Calu3 (cell line): ENCODE results near the gene SLC25A53. TPM values are rescaled to one million over a fixed set of nuclear protein-coding genes. Genes with fewer than 3 reads are reported as not detected.

Experiments
- BruUV-seq: library from RNA; stranded (reverse); fragments of 400-500 nt; replicated peaks from 2 replicates; lab custom pipeline; 2021; lab: Mats Ljungman, UMichigan
- CTCF ChIA-PET: fragments of 300-600 bp; sonication (Branson Sonifier 250); formaldehyde crosslinking; loops from one replicate; lab custom pipeline; 2022; ENCODE audit warnings: antibody characterized with exemption; lab: Charles Lee
- DNase-seq: peaks from one replicate; pipeline ENCODE4 v3.0.0; 2022
- H3K27ac Mint-ChIP-seq: one replicate; pipeline ENCODE4 v1.8.0; 2022; ENCODE audit warnings: mixed read lengths; ENCODE audit not compliant: unreplicated experiment
- H3K27me3 Mint-ChIP-seq: one replicate; pipeline ENCODE4 v1.8.0; 2022; ENCODE audit warnings: mixed read lengths; ENCODE audit not compliant: unreplicated experiment
- H3K36me3 Mint-ChIP-seq: one replicate; pipeline ENCODE4 v1.8.0; 2022; ENCODE audit warnings: mild to moderate bottlenecking, moderate library complexity, mixed read lengths; ENCODE audit not compliant: insufficient read depth, unreplicated experiment
- H3K4me1 Mint-ChIP-seq: one replicate; pipeline ENCODE4 v1.8.0; 2022; ENCODE audit warnings: mild to moderate bottlenecking, low read depth, mixed read lengths; ENCODE audit not compliant: unreplicated experiment
- H3K4me3 Mint-ChIP-seq: one replicate; pipeline ENCODE4 v1.8.0; 2022; ENCODE audit warnings: mild to moderate bottlenecking, low read depth, moderate library complexity, mixed read lengths; ENCODE audit not compliant: unreplicated experiment
- H3K9me3 Mint-ChIP-seq: one replicate; pipeline ENCODE4 v1.8.0; 2022; ENCODE audit warnings: low read depth, mixed read lengths; ENCODE audit not compliant: unreplicated experiment
- intact Hi-C: fragments of 100-400 bp; cut with micrococcal nuclease; formaldehyde crosslinking; loops from one replicate; pipeline ENCODE4 v1.10.0; 2022; ENCODE audit not compliant: unreplicated experiment
- total RNA-seq: library from RNA; stranded (reverse); gene quantifications from 2 replicates; pipeline ENCODE4 v1.2.3, GENCODE V29; 2022
- TF ChIP-seq, protein P1 (sequence below): fragments of 200-600 bp; IDR thresholded peaks from one replicate; pipeline ENCODE4 v1.8.0; 2022; ENCODE audit warnings: antibody characterized with exemption; ENCODE audit not compliant: unreplicated experiment

Gene SLC25A53
- total RNA-seq, 1 experiment from 2014 or later = 6.9 TPM

DNA sequence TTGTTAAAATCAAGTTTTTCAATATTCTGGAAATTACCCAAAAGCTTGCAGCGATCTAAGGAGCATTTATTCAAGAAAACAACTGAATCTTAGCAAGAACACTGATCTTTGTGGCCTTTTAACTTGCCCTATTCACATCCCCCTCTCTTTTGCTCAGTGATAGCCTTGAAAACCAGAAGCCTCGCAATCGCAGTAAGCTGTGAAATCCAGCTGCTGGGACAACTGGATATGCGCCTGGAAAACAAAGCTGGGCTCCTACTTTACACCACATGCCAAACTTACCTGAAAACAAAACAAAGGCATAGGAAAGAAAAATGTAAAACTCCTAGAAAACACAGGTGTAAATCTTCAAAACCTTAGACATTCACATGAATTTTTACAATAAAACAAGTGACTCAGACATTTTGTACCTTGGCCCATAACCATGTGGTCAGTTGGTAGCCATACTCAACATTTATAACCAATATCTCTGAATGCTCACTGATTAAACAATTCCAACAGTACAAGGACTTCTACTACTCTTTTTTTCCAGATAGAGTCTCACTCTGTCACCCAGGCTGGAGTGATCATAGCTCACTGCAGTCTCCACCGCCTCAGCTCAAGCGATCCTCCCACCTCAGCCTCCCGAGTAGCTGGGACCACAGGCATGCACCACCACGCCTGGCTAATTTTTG, 15.6 kb downstream of the SLC25A53 start:
- Mint-ChIP-seq H3K27ac (no peak overlapping the region), H3K9me3 (no peaks in the 10 kb centered on the region), H3K4me1 (no peaks in the 10 kb centered on the region), H3K4me3 (no peak overlapping the region), H3K27me3 (no peaks in the 10 kb centered on the region), H3K36me3 (no peaks in the 10 kb centered on the region)
- TF ChIP-seq, protein P1, sequence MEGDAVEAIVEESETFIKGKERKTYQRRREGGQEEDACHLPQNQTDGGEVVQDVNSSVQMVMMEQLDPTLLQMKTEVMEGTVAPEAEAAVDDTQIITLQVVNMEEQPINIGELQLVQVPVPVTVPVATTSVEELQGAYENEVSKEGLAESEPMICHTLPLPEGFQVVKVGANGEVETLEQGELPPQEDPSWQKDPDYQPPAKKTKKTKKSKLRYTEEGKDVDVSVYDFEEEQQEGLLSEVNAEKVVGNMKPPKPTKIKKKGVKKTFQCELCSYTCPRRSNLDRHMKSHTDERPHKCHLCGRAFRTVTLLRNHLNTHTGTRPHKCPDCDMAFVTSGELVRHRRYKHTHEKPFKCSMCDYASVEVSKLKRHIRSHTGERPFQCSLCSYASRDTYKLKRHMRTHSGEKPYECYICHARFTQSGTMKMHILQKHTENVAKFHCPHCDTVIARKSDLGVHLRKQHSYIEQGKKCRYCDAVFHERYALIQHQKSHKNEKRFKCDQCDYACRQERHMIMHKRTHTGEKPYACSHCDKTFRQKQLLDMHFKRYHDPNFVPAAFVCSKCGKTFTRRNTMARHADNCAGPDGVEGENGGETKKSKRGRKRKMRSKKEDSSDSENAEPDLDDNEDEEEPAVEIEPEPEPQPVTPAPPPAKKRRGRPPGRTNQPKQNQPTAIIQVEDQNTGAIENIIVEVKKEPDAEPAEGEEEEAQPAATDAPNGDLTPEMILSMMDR = no peak
- CTCF ChIA-PET = no interaction called here
- DNase-seq = no peak
- intact Hi-C loops = no loop called here
- no TSS peak for BruUV-seq

DNA sequence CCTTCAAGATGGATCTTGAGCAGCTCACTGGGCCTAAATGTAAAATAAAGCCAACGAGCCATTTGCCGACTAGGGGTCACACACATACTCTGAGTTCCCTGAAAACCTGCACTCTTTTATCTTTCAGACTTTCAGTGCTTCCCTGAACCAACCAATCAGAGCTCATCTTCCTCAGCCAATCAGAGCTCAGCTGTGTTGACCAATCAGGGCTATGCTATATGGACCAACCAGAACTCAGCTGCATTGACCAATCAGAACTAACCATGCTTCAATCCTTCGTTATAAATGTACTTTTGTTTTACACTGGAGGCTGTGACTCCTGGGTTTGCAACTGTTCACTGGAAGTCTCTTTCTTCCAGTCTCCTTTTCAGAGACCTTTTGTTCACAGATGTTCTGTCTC, 19.3 kb downstream of the SLC25A53 start:
- no peaks in the 10 kb centered on the region for H3K36me3 Mint-ChIP-seq

DNA sequence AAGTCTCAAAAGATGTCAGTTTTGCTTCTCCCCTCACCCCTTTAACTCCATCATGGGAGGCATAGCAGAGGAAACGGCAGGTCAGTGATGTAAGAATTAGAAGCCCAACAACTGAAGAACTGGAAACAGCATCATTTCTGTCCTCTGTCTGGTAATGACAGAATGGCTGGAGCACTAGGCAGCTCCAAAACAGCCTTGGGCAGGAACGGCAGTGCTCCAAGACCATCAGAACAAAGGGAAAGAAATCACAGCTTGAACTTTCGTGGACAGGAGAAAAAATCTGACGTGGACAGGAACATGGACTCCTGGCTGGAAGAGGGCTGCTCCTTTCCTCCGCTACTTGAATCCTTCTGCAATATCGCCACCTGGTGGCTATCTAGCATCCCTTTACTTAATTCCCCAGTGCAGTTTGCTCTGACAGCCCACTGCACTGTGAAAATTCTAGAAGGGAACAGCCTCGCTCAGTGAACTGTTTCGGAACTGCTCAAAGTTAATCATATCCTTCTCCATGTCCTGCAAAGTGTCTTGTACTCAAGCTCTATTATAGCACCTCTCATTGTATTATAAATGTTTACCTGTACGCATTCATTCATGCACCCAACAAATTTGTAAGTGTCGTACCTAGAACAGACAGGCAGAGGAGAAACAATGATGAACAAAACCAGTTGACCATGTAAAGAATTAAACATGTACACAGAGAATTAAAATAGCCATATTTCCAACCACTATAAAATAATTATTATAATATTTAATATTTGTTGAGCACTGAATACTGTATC, 20.4 kb downstream of the SLC25A53 start:
- DNase-seq = peak; percentile 75
- Mint-ChIP-seq H3K9me3 (no peaks in the 10 kb centered on the region), H3K27ac (no peak overlapping the region), H3K36me3 (no peaks in the 10 kb centered on the region), H3K27me3 (no peaks in the 10 kb centered on the region), H3K4me1 (peaks cover 11% of the 10 kb centered on the region), H3K4me3 (peak overlapping the region; percentile 28)
- CTCF ChIA-PET = interaction anchor here (0.6 to 2.7 kb wide), 2 partner anchors 291 to 551 kb away, joined by 5 to 9 read pairs; partner anchors contain the start of gene TCEAL4
- no TSS peak for BruUV-seq
- TF ChIP-seq, protein P1 = peak; percentile 35
- intact Hi-C loops = loop anchor here (1.0 to 2.0 kb wide), 2 partner anchors 38 to 292 kb away; no protein-coding TSS in a partner anchor

More for the DNA sequence above, 19.3 kb downstream of the SLC25A53 start:
- TF ChIP-seq, protein P1 = no peak
- DNase-seq = no peak
- CTCF ChIA-PET = interaction anchor here (2.7 kb wide), 1 partner anchor 292 kb away, joined by 9 read pairs; no protein-coding TSS in a partner anchor
- intact Hi-C loops = loop anchor here (2.0 kb wide), 1 partner anchor 293 kb away; no protein-coding TSS in a partner anchor
- BruUV-seq = no TSS peak
- Mint-ChIP-seq H3K27me3 (no peaks in the 10 kb centered on the region), H3K4me1 (peaks cover 11% of the 10 kb centered on the region), H3K27ac (no peak overlapping the region), H3K9me3 (no peaks in the 10 kb centered on the region), H3K4me3 (no peak overlapping the region)

DNA sequence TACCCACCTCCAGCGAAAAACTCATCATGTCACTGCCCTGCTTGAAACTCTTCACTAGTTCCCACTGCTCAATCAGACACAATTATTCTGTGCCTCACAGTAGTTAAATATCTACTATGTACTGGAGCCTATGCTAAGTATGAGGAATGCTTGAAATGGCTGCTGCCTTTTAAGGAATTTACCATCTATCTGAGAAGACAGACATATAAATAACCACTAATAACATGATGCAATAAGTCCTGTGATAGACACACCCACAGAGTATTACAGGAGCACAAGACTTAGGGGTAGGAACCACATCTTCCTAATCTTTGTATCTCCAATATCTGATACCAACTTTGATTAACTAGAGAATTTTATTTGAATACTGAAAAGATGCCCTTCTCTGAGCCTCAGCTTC, 21.1 kb downstream of the SLC25A53 start:
- no peaks in the 10 kb centered on the region for H3K36me3 Mint-ChIP-seq
- TF ChIP-seq, protein P1 = no peak
- no peak overlapping the region for H3K27ac Mint-ChIP-seq
- DNase-seq = no peak
- no TSS peak for BruUV-seq
- CTCF ChIA-PET = interaction anchor here (0.6 to 2.7 kb wide), 2 partner anchors 290 to 550 kb away, joined by 5 to 9 read pairs; partner anchors contain the start of gene TCEAL4
- intact Hi-C loops = loop anchor here (1.0 to 2.0 kb wide), 2 partner anchors 37 to 291 kb away; no protein-coding TSS in a partner anchor
- H3K4me1 Mint-ChIP-seq = peaks cover 11% of the 10 kb centered on the region
- H3K27me3 Mint-ChIP-seq = no peaks in the 10 kb centered on the region
- no peak overlapping the region for H3K4me3 Mint-ChIP-seq
- H3K9me3 Mint-ChIP-seq = no peaks in the 10 kb centered on the region
